H7 (cell line): Measurements from ENCODE around the gene UBTD2. TPM values are rescaled to one million over a fixed set of nuclear protein-coding genes. Genes with fewer than 3 reads are reported as not detected.

Experiments used
- DNase-seq: peaks from one replicate; pipeline ENCODE4 v3.0.0; 2012
- H3K27me3 ChIP-seq: 2 replicates; pipeline ENCODE4 v1.6.0; 2011; ENCODE audit warnings: mild to moderate bottlenecking, low read length; ENCODE audit not compliant: control insufficient read depth, insufficient read depth
- H3K36me3 ChIP-seq: replicated peaks from 2 replicates; pipeline ENCODE4 v1.5.1; 2011; ENCODE audit warnings: low read length; ENCODE audit not compliant: control insufficient read depth, insufficient read depth
- H3K4me3 ChIP-seq: 2 replicates; pipeline ENCODE4 v1.5.1; 2011; ENCODE audit warnings: low read depth, mild to moderate bottlenecking, control low read depth, low read length, moderate library complexity; ENCODE audit not compliant: insufficient read depth
- total RNA-seq: library from RNA; depleted of rRNA; stranded (reverse); fragments of >200 nt; shearing (Covaris generic); gene quantifications from 2 replicates; pipeline ENCODE4 v1.2.3, GENCODE V29; 2014

Gene UBTD2
- total RNA-seq, 1 experiment from 2014 or later: 29.2 TPM

GRCh38 chr5:172281346-172281745, 2.2 kb downstream of the UBTD2 start:
- Histone ChIP-seq H3K27me3 (no peaks in the 10 kb centered on the region), H3K36me3 (no peaks in the 10 kb centered on the region), H3K4me3 (no peak overlapping the region)
- no peak for DNase-seq

GRCh38 chr5:172280929-172281328, 2.6 kb downstream of the UBTD2 start:
- Histone ChIP-seq H3K4me3 (no peak overlapping the region), H3K36me3 (no peaks in the 10 kb centered on the region), H3K27me3 (no peaks in the 10 kb centered on the region)
- DNase-seq: no peak

- no peaks in the 10 kb centered on the region for H3K27me3 ChIP-seq
- no peaks in the 10 kb centered on the region for H3K36me3 ChIP-seq
- no peak for DNase-seq
- H3K4me3 ChIP-seq: no peak overlapping the region
Measured at GRCh38 chr5:172280317-172280716, 3.2 kb downstream of the UBTD2 start.

- no peaks in the 10 kb centered on the region for H3K36me3 ChIP-seq
- H3K27me3 ChIP-seq: no peaks in the 10 kb centered on the region
- H3K4me3 ChIP-seq: no peak overlapping the region
- no peak for DNase-seq
Measured at GRCh38 chr5:172278356-172278755, 5.2 kb downstream of the UBTD2 start.

GRCh38 chr5:172276214-172276613, 7.3 kb downstream of the UBTD2 start:
- H3K36me3 ChIP-seq: no peaks in the 10 kb centered on the region
- no peaks in the 10 kb centered on the region for H3K27me3 ChIP-seq
- DNase-seq: no peak
- no peak overlapping the region for H3K4me3 ChIP-seq

GRCh38 chr5:172274951-172275753, 8.4 kb downstream of the UBTD2 start:
- Histone ChIP-seq H3K27me3 (no peaks in the 10 kb centered on the region), H3K4me3 (no peak overlapping the region), H3K36me3 (no peaks in the 10 kb centered on the region)
- DNase-seq: no peak

- H3K36me3 ChIP-seq: no peaks in the 10 kb centered on the region
- H3K27me3 ChIP-seq: no peaks in the 10 kb centered on the region
- no peak overlapping the region for H3K4me3 ChIP-seq
- no peak for DNase-seq
Measured at GRCh38 chr5:172267943-172268342, 15.6 kb downstream of the UBTD2 start.

GRCh38 chr5:172266676-172267092, 16.9 kb downstream of the UBTD2 start:
- Histone ChIP-seq H3K4me3 (no peak overlapping the region), H3K36me3 (no peaks in the 10 kb centered on the region), H3K27me3 (no peaks in the 10 kb centered on the region)
- DNase-seq: no peak

- Histone ChIP-seq H3K27me3 (no peaks in the 10 kb centered on the region), H3K36me3 (no peaks in the 10 kb centered on the region), H3K4me3 (no peak overlapping the region)
- no peak for DNase-seq
Measured at GRCh38 chr5:172266071-172266675, 17.4 kb downstream of the UBTD2 start.

GRCh38 chr5:172264815-172265395, 18.7 kb downstream of the UBTD2 start:
- no peaks in the 10 kb centered on the region for H3K27me3 ChIP-seq
- no peak for DNase-seq
- no peaks in the 10 kb centered on the region for H3K36me3 ChIP-seq
- no peak overlapping the region for H3K4me3 ChIP-seq

- DNase-seq: peak; percentile 21
- Histone ChIP-seq H3K4me3 (no peak overlapping the region), H3K27me3 (no peaks in the 10 kb centered on the region), H3K36me3 (peaks cover 2% of the 10 kb centered on the region; the same call in 1 of the 2 replicates)
Measured at GRCh38 chr5:172255444-172255843, 28.1 kb downstream of the UBTD2 start.

- DNase-seq: no peak
- H3K36me3 ChIP-seq: peaks cover 2% of the 10 kb centered on the region; the same call in 1 of the 2 replicates
Measured at GRCh38 chr5:172252501-172252900, 31.1 kb downstream of the UBTD2 start.

GRCh38 chr5:172251419-172251818, 32.1 kb downstream of the UBTD2 start:
- H3K36me3 ChIP-seq: peaks cover 2% of the 10 kb centered on the region; the same call in 1 of the 2 replicates
- DNase-seq: no peak
- H3K27me3 ChIP-seq: no peaks in the 10 kb centered on the region
- no peak overlapping the region for H3K4me3 ChIP-seq

More at GRCh38 chr5:172252501-172252900, 31.1 kb downstream of the UBTD2 start:
- Histone ChIP-seq H3K4me3 (no peak overlapping the region), H3K27me3 (no peaks in the 10 kb centered on the region)

- Histone ChIP-seq H3K4me3 (no peak overlapping the region), H3K27me3 (no peaks in the 10 kb centered on the region), H3K36me3 (no peaks in the 10 kb centered on the region)
- no peak for DNase-seq
Measured at GRCh38 chr5:172248637-172249036, 34.9 kb downstream of the UBTD2 start.

GRCh38 chr5:172245703-172246125, 37.9 kb downstream of the UBTD2 start:
- Histone ChIP-seq H3K27me3 (no peaks in the 10 kb centered on the region), H3K4me3 (no peak overlapping the region)

More at GRCh38 chr5:172245703-172246125, 37.9 kb downstream of the UBTD2 start:
- no peaks in the 10 kb centered on the region for H3K36me3 ChIP-seq
- no peak for DNase-seq
